Fibroblast of peridontal ligament (primary cell): ENCODE data around the gene ETS2.
A peak's percentile ranks its signal among the peaks of the same experiment; 100 is the strongest.

ENCODE experiments used
- DNase-seq: peaks from one replicate; pipeline ENCODE4 v3.0.0-alpha.2; 2010; ENCODE audit errors: extremely low read depth

The ETS2 gene

DNA sequence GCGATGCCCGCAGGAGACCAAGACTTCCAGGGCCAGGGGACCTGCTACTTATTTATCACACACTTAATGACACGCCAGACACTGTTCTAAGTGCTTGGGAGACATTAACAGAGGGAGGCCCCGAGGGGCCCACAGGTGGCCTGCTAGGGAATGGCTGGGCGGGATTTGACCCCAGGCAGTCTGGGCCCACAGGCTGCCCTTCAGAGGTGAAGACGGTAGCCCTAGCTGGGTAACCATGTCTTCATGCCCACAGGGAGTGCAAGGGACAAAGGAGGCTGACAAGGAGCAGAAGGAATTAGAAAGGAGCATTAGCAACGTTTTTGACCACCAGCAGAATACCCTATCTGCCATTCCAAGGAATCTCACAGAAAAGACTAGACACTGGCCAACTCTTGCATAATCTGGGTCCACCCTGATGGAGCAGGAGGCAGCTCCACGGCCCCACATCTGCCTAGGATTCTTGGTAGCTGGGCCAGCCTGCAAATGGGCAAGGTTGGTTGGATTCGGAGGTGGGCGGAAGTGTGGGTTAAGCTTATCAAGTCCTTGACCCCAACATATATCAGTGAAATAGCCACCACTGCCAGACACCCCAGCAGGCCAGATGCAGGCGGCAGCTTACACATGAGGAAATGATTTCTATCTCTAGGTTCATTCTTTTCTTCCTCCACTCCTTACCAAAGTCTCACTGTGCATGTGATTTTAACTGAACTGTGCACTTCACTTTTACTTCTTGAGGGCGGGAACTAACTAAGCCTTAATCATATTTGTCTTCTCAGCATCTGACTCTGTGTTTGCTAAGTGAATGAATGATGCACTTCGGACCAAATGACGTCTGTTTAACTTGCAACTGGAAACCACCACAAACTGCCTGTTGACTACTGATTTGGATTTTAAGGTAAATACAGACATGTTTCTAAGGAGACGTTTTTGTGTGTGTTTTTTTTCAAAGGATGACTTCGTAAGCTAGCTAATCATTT is 3.4 kb upstream of the ETS2 start:
- peak; percentile 23 for DNase-seq

DNA sequence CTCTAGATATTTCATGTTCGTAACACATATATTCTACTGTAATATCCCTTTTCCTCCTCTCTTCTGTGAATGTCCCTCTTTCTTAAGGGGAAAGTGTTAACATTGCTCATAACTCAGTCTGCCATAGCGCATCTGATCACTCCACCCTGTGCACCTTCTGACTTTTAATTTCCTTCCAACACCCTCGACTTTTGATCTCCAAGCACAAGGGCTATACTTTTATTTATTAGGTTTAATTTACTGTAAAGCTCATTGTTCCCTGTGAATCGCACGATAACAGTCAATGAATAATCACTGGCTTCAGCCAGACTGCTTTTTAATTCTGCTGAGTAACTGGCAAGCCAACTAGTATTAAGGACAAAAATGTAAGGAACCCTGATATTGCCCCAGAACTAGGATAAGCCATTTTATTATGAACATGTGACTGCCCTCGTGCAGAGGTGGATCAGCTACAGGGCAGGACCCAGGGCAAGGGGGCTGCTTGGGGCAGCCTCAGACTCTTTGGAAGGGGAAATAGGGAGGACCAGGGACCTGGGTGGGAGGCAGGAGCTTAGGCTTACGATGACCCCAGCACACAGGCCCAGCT is 2.6 kb upstream of the ETS2 start:
- no peak for DNase-seq

DNA sequence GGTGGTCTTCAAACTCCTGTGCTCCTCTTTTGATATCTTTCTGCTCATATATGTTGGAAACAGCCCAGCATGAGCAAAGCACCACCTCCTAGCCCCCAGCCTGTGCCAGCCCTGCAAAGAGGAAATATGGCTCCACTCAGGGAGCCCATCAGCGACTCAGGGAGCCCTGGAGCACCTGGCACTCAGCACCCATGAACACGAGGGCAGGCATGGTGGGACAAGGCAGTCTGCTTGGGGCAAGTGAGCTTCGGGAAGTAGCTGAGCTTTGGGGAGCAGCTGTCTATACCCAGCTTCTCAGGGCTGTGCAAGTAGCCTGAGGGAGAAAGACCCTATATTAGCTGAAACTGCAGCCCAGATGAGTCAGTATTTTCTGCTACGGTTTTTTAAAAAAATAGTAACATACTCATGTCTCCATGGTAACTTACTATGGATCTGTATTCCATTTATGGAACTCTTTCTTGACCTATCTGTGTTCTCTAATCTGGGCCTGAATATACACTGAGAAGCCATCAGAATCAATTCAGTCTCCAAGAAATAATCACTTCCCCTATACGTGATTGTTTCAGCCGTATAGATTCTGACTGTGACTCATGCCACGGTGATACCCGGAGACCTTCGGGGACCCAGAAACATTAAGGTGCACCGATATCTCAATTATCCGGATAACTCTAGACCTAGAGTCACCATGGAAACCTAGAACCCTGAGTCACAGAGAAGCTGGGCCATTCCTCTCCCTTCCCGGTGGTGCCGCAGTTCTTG is 1.5 kb upstream of the ETS2 start:
- no peak for DNase-seq

DNA sequence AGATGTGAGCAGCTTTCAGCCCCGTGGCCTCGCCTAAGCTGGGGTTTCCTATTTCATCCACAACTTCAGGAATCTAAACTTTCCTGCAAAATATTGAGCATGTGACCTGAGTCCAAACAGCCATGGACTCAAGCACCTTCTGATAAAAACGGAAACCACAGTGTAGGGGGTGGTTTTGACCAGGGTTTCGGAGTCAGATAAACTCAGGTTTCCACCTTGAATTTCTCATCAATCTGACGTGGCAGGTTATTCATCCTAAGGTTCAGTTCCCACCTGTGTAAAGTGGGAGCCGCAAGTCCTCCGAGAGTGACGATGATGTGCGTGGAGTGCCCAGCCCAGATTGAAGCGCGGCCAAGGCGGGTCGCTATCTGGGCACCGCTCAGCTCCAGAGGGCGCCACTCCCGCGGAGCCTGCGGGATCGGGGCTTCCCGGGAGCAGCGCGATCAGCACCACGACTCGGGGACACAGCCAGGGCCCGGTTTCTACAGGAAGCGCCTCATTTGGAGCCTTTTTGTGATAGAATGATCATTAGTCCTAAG is 871 bp upstream of the ETS2 start:
- DNase-seq = peak; percentile 58

DNA sequence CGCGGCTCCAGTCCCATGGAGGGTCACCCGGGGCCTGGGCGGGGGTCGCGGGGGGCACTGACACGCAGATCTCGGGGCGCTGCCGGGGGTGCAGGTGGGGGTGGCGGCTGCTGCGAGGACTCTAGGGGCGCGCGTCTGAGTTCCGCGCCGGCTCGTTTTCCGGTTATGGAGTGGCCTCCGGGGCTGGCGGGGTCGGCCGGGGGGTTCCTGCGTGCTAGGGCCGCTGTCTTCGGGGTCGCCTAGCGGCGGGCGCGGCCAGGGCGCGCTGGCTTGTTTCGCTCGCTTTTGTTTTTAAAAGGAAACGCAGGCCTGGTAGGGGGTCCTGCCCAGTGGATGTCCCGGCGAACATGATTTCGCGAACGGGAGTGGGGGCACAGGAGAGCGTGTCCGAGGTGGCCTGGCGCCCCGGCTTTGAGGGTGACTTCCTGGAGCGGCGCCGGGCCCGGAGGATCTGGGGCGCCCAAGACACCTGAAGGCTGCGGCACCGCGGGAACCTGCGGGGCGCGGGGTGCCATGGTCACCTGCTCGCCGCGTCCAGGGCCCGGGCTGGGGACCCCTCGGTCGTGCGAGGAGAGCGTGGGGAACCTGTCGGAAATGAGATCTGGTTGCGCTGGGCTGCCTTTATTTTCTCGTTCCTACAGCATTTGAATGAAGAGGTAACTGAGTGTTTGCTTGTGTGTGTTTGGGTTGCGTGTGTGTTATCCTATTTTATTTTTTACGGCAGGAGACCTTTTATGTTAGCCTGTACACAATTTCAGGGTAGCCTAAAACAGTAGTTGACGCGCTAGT is 618 bp downstream of the ETS2 start:
- DNase-seq = no peak

DNA sequence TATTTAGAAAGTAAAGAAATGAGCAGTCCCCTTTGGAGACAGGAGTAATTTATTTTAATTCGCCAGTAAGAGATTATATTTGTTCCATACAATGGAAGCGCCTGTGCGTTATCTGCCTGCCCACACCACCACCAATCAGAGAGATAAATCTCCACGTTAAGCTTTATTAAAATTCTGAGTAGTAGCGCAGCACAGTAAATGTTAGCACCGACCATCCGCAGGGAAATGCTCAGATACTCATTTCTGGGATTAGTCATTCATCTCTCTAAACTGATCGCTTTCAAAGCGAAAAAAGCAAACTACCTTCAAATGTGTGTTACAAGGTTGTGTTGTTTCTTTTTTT is 1.2 kb downstream of the ETS2 start:
- DNase-seq = peak; percentile 46

DNA sequence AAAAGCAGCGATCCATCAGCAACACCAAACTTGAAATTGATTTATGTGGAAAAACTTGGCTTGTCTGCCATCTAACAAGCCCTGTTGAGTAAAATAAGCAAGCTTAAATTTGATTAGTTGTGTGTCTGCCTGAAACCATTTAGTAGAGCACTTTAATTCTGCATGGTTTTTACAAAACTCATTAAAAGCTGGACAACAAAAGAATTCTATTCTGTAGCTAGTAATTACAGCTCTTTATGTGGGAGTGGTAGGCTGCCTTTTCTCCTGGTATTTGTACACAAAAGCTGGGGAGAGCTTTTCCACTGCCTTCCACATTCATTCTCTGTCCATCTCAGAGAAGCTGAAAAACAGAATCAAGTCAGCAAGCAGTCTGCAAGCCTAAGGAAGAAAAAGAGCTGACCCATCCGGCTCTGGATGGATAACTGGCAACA is 1.7 kb downstream of the ETS2 start:
- DNase-seq = peak; percentile 33

DNA sequence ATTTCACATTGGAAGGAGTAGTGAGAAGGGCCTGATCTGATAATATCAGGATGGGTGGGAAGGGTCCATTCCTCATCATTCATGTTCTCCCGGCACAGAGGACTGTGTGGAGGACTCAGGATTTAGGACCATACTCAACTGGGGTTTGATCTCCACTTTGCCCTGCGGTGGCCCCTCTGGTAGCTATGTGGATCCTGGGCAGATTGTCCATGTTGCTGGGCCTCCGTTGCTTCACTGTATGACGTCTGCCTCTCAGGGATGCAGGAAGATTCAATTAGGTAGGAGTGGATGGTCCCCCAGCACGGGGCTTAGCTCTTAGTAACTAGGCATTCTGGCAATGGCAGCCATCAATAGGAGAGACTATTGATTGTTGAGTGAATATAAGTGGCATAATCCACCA is 2.3 kb downstream of the ETS2 start:
- no peak for DNase-seq

DNA sequence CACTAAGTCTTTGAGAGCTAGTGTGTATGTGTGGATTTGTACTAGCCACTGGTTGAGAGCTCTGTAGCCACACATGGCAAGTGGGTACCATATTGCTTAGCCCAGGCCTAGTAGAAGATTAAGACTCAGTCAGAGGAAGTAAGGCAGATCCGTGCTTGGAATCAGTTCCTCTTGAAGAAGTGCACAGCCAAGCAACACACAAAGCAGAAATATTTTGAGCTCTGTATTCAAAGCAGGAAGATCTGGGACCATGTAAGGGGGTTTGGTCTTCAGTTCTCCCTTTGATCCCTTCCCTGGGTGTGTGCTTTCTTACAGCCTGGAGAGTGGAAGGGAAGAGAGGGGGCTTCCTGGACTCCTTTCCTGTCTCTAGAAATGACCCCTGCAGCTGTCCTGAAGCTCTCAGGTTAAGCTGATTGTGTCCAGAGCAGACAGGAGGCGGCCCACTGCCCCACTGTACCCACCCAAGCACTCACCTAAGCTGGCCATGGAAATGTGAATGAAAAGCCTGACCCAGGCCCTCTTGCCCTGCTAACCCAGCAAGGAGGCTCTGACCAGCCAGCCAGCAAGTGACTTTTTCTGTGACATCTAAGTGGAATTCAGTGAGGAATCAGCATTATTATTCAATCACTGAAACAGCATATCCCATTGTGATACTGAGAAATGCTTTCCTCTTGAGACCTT is 3.6 kb downstream of the ETS2 start:
- DNase-seq = no peak

DNA sequence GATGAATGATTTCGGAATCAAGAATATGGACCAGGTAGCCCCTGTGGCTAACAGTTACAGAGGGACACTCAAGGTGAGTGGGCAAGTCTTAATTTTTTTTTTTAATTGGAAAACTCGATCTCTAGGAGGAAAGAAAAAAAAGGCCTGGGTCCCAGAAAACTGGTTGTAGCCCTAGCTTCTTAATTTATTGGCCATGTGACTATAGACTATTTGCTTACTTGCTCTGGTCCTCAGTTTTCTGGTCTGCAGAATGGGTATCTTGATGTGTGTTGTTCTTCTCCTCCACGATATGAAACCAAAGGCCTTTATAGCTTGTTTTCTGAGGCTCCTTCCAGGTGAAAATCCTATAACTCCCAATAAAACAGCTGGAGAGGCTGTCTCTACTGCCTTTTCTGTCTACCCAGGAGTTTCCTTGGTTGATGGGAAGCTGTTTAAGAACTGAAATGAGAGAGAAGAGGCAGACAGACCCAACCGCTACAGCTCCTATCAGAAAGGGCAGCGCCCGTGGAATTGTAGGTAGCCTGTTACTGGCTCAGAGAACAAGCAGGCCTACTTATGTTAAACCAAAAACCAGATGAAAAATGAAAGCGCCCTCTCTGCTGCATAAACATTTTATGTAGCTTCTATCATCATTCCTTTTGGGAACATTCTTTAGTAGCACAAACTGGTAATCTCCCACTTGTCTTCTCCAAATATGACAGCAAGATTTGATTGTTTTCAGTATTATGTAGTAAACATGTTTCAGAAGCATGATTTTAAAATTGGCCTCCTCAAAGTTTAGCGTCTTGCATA is 4.5 kb downstream of the ETS2 start:
- peak; percentile 18 for DNase-seq

DNA sequence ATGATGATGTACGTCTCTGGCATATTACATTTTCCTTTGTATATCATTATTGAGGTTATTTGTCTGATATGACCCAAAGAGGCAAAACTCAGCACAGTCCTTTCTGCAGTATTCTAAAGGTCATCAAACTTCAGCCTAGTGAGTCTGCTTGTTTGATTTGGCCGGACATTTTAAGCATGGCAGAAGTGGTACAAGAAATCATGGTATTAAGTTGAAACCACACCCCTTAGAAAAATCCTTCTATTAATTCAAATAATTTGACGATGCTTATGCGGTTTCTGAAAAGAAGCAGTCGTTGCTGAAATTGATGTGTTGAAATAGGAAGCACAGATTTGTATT is 5.1 kb downstream of the ETS2 start:
- no peak for DNase-seq

DNA sequence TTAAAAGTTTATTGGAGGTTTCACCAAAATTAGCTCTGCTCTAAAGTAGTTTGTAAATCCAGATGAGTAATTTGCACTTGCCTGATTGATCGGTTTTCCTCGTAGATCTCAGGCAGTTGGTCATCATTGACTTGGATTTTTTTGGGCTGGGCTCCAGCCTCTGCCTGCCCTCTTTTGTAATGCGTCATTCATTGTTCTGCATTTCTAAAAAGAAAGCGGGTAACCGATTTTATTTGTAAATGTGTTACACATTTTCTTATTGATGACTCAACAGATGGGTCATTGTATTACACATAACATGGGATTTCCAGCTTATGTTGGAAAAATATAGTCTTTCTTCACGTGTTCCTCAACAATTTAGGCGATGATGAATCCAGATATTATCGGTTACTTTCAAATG is 5.5 kb downstream of the ETS2 start:
- peak; percentile 93 for DNase-seq

DNA sequence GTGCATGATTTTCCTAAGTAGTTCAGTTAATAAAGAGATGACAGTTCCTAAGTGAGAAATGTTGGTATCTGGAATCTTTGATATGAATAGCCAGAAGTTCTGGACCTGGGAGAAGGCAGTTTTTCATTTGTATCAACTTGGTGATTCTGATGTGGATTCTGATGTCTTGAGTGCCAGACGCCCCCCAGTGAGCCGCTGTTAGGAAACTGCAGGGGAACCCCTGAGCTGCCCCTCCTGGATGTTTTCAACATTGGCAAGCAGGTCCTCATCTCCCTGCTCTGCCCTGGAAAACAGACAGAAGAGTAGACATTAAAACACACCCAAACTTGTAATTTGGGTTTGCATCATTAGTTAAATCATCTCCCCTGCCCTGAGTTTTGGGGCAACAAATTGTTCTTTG is 7.4 kb downstream of the ETS2 start:
- DNase-seq = no peak

DNA sequence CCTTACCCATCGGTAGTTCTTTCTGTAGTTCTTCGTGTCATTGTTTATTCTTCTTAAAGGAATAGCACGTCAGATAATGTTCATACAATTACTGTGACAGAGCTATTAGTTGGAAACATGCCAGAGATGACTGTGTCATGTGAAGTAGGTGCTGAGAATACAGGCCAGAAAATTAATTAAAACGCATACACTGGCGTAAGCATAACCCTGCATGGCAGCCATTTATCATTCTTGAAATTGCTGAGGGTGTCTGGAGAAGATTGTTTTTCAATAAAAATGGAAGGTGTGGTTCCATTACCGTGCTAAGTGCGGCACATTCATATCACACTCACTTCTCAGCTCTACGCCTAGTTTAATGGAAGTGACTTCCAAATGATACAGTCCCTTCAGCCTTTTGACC is 7.8 kb downstream of the ETS2 start:
- DNase-seq = no peak

DNA sequence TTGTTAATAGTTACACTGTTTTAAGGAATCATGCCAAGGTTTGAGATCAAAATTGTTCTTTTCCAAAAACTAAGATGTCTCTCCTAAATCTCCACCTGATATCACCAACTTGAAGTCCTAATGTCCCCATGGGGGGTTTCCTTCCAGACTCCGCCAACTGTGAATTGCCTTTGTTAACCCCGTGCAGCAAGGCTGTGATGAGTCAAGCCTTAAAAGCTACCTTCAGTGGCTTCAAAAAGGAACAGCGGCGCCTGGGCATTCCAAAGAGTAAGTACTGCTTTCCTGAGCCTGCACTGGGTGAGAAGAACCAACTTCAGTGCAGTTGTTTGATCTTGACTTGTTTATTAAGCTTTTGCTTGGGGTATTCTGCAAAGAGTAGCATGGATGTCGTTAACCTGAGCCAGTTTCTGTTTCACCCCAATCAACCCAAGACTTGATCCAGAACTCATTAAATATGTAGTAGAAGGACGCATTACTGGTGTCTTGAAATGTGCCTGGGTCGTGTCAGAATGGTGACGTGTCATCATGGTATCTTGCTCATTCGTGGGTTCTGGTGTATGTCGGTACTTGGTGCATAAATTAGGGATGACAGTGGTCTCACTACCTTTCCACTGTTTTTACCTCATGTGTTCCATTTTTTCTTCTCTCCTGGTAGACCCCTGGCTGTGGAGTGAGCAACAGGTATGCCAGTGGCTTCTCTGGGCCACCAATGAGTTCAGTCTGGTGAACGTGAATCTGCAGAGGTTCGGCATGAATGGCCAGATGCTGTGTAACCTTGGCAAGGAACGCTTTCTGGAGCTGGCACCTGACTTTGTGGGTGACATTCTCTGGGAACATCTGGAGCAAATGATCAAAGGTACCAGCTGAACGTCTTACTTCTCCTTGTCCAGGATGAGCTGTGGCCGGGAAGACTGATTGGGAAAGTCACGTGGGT is 8.7 kb downstream of the ETS2 start:
- no peak for DNase-seq

DNA sequence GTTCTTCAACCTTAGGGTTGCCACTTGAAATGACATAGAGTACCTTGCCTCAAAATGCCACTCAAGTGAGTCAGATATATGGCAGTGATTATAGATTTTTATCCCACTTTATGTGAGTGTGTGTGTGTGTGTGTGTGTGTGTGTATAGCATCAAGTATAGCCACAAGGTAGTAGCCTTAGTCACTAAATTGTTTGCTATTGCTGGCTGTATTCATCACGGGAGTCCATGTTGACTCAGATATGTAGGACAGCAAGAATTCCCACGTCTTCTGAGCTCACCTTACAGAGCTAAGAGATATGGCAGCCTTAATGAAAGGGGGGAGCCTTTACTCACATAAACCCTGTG is 9.3 kb downstream of the ETS2 start:
- no peak for DNase-seq

DNA sequence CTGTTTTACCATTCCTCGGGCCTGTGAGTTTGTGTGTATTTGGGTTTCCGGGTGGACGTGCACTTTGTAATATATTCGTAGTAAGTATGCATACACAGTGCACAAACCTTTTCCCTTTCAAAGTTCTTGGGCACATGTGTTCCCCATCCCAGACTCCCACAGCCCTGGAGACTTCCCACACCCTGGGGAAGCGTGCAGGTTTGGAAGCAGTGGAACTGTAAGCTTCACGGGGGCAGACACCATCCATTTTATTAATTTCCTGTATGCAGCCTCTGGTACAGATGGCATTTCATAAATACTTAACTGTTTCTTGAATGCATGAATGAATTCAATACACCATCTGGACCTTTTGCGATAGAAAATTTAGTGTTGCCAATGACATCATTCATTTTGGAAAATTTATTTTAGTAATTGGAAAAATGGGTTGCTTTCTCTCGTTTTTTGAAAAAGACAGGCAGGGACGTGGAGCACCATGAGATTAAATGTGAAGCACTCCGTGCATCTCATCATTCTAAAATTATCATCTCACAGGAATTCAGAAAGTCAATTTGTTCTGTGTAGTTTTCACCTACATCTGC is 10.8 kb downstream of the ETS2 start:
- no peak for DNase-seq

DNA sequence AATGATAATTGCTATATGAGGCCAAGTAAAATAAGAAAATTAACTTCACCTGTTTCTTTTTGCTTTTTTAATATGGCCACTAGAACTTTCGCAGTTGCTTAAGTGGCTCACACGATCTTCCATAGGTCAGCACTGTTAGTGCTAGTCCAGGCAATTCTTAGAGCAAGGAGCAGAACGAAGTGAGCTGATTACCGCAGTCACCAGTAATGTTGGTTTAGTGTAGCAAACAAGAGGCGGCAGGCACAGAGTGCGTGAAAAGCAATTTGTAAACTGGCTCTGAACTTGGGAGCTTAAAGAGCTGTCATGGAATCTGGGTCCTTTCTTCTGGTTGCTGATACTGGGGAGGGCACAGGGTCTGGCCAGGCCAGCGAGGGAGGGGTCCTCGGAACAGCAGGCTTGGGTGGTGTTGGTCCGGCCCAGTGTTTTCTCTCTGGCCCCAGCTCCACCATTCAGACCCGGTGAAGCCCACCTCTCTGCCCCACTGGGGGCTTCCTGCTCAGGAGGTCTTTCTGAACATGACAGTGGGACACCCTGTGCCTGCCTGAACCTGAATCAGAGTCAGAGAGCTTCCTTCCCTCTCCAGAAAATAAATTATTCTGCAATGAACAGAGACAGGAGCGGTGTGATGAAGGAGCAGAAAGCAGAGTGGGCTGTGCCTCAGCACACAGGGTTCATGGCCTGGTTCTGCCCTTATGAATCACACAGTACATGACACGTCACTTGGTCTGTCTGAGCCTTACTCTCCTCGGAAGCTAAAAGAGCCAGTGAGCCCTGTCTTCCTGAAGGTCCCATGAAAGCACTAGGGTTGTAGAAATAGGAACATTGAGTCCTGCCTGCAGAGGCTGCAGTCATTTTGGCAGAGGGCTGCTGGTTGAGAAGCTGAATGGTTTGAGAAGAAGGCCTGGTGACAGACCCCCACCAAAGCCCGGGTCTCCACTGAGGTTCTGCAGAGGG is 11.9 kb downstream of the ETS2 start:
- peak; percentile 49 for DNase-seq
